ENCODE data around the gene HHEX. TPM values are rescaled to one million over a fixed set of nuclear protein-coding genes. Genes with fewer than 3 reads are reported as not detected.

HHEX gene
- total RNA-seq, 1 donor from 2014 or later = 2.1 TPM

DNA sequence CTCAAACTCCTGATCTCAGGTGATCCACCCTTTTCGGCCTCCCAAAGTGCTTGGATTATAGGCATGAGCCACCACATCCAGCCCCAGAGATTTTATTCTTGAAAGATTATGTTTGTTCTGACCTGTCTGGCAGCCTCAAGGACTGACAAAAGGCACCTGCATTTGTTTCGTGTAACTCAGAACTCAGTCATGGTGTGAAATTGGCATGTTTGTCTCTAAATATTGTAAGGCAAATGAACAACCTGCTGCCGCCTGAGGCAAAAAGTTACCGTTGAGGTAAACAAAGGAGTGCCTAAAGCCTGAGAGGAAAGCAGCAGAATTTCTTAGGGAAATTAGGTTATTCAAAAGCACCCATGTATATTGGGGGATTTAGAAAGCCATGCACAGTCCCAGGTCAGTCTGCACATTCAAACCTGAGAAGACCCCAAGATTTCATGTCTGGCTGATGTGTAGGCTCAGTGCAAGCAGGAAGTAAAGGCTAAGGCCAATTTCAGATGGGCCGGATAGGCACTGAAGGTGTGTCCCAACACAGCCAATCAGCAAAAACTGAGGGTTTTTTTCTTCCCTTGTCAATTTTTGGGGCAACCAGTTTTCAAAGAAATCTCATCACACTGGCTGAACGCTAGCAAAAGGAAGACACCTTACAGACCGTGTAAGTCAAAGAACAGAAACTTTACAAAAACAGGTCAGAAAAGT, 33.3 kb upstream of the HHEX start:
- no peaks in the 10 kb centered on the region for H3K27me3 ChIP-seq (ENCODE audit: low read depth)
- DNase-seq = no peak
- H3K9me3 ChIP-seq (replicated peaks) = peaks cover 15% of the 10 kb centered on the region
- TF ChIP-seq, protein P1, sequence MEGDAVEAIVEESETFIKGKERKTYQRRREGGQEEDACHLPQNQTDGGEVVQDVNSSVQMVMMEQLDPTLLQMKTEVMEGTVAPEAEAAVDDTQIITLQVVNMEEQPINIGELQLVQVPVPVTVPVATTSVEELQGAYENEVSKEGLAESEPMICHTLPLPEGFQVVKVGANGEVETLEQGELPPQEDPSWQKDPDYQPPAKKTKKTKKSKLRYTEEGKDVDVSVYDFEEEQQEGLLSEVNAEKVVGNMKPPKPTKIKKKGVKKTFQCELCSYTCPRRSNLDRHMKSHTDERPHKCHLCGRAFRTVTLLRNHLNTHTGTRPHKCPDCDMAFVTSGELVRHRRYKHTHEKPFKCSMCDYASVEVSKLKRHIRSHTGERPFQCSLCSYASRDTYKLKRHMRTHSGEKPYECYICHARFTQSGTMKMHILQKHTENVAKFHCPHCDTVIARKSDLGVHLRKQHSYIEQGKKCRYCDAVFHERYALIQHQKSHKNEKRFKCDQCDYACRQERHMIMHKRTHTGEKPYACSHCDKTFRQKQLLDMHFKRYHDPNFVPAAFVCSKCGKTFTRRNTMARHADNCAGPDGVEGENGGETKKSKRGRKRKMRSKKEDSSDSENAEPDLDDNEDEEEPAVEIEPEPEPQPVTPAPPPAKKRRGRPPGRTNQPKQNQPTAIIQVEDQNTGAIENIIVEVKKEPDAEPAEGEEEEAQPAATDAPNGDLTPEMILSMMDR (IDR thresholded peaks at IDR 0.05; ENCODE audit: borderline replicate concordance) = no peak
- H3K4me3 ChIP-seq = no peak overlapping the region
- intact Hi-C loops (cut with micrococcal nuclease) = no loop called here
- no peak overlapping the region for H3K27ac ChIP-seq (replicated peaks)
- H3K4me1 ChIP-seq = no peaks in the 10 kb centered on the region
- H3K36me3 ChIP-seq = no peaks in the 10 kb centered on the region

GRCh38 chr10:92657024-92657423, 32.7 kb upstream of the HHEX start:
- no peaks in the 10 kb centered on the region for H3K36me3 ChIP-seq
- H3K27me3 ChIP-seq (ENCODE audit: low read depth) = no peaks in the 10 kb centered on the region
- H3K27ac ChIP-seq (replicated peaks) = no peak overlapping the region
- H3K4me1 ChIP-seq = no peaks in the 10 kb centered on the region
- no peak overlapping the region for H3K4me3 ChIP-seq
- intact Hi-C loops (cut with micrococcal nuclease) = no loop called here
- H3K9me3 ChIP-seq (replicated peaks) = peaks cover 21% of the 10 kb centered on the region
- no peak for DNase-seq
- TF ChIP-seq, protein P1 (IDR thresholded peaks at IDR 0.05; ENCODE audit: borderline replicate concordance) = no peak

GRCh38 chr10:92662848-92663247, 26.9 kb upstream of the HHEX start:
- intact Hi-C loops (cut with micrococcal nuclease) = no loop called here
- DNase-seq = no peak
- no peaks in the 10 kb centered on the region for H3K27me3 ChIP-seq (ENCODE audit: low read depth)

DNA sequence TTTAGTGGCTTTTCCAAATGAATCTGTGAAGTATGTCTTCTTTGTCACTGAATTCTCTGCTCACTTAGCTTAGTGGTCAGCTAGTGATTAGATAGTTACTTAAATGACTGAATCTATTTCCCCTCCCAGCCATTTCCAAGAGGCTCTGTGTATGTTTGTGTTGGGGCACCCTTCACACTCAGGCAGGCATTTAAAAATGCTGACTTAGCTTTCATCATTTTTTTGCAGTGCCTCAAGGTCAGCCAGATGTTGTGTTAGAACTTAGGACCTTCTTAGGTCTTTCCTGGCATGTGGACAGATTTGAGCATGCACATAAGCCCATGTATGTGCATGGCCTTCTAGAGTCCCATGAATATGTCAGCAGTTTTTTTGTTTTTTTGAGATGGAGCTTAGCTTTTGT, 25.4 kb upstream of the HHEX start:
- no peaks in the 10 kb centered on the region for H3K27me3 ChIP-seq (ENCODE audit: low read depth)
- no peak overlapping the region for H3K27ac ChIP-seq (replicated peaks)
- no peaks in the 10 kb centered on the region for H3K36me3 ChIP-seq
- no peak overlapping the region for H3K4me3 ChIP-seq
- peaks cover 51% of the 10 kb centered on the region for H3K9me3 ChIP-seq (replicated peaks)
- intact Hi-C loops (cut with micrococcal nuclease) = no loop called here
- TF ChIP-seq, protein P1 (IDR thresholded peaks at IDR 0.05; ENCODE audit: borderline replicate concordance) = no peak
- no peak for DNase-seq
- H3K4me1 ChIP-seq = no peaks in the 10 kb centered on the region

More at GRCh38 chr10:92662848-92663247, 26.9 kb upstream of the HHEX start:
- no peaks in the 10 kb centered on the region for H3K4me1 ChIP-seq
- no peak overlapping the region for H3K27ac ChIP-seq (replicated peaks)
- H3K9me3 ChIP-seq (replicated peaks) = peaks cover 51% of the 10 kb centered on the region
- TF ChIP-seq, protein P1 (IDR thresholded peaks at IDR 0.05; ENCODE audit: borderline replicate concordance) = no peak
- no peaks in the 10 kb centered on the region for H3K36me3 ChIP-seq
- H3K4me3 ChIP-seq = no peak overlapping the region

DNA sequence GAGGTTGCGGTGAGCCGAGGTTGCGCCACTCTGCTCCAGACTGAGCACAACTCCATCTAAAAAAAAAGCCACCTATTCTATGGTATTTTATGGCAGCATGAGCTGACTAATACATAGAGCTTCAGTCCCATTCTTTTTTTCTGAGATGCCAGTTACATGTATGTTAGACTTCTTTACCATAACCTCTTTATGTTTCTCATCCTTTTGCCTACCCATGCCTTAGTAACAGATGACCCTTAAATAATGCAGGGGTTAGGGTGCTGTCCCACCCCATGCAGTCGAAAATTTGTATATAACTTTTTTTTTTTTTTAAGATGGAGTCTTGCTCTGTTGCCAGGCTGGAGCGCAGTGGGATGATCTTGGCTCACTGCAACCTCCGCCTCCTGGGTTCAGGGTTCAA, 22.7 kb upstream of the HHEX start:
- H3K4me3 ChIP-seq = no peak overlapping the region
- no peak overlapping the region for H3K27ac ChIP-seq (replicated peaks)
- intact Hi-C loops (cut with micrococcal nuclease) = no loop called here

More for the DNA sequence above, 22.7 kb upstream of the HHEX start:
- no peaks in the 10 kb centered on the region for H3K4me1 ChIP-seq
- H3K36me3 ChIP-seq = no peaks in the 10 kb centered on the region
- TF ChIP-seq, protein P1 (IDR thresholded peaks at IDR 0.05; ENCODE audit: borderline replicate concordance) = no peak
- peaks cover 30% of the 10 kb centered on the region for H3K9me3 ChIP-seq (replicated peaks)
- no peak for DNase-seq
- H3K27me3 ChIP-seq (ENCODE audit: low read depth) = no peaks in the 10 kb centered on the region
